HUES6 (cell line): ENCODE measurements around the gene SMARCC2.

ENCODE experiments used
- H3K27ac ChIP-seq: 2 replicates; pipeline ENCODE4 v1.7.0; 2013; ENCODE audit warnings: low read depth, mild to moderate bottlenecking, low read length, inconsistent platforms
- H3K27me3 ChIP-seq: 2 replicates; pipeline ENCODE4 v1.6.1; 2013; ENCODE audit warnings: low read length; ENCODE audit not compliant: control insufficient read depth, insufficient read depth
- H3K36me3 ChIP-seq: 2 replicates; pipeline ENCODE4 v1.6.1; 2013; ENCODE audit warnings: low read length; ENCODE audit not compliant: control insufficient read depth, insufficient read depth
- H3K4me1 ChIP-seq: 2 replicates; pipeline ENCODE4 v1.6.1; 2013; ENCODE audit warnings: low read length; ENCODE audit not compliant: control insufficient read depth, insufficient read depth
- H3K4me3 ChIP-seq: 2 replicates; pipeline ENCODE4 v1.5.1; 2013; ENCODE audit warnings: low read depth, low read length
- H3K9ac ChIP-seq: one replicate; pipeline ENCODE4 v1.6.1; 2013; ENCODE audit warnings: mild to moderate bottlenecking, low read length
- H3K9me3 ChIP-seq: 2 replicates; pipeline ENCODE4 v1.6.1; 2013; ENCODE audit warnings: low read depth, low read length; ENCODE audit not compliant: control insufficient read depth, insufficient read depth

The SMARCC2 gene

GRCh38 chr12:56192582-56192981 is 3.3 kb upstream of the SMARCC2 start:
- H3K27me3 ChIP-seq: no peaks in the 10 kb centered on the region
- H3K9me3 ChIP-seq: no peaks in the 10 kb centered on the region
- no peak overlapping the region for H3K27ac ChIP-seq
- H3K4me3 ChIP-seq: no peak overlapping the region
- no peak overlapping the region for H3K9ac ChIP-seq
- peaks cover 20% of the 10 kb centered on the region for H3K4me1 ChIP-seq
- peaks cover 8% of the 10 kb centered on the region; the same call in 1 of the 2 replicates for H3K36me3 ChIP-seq

GRCh38 chr12:56190695-56191155 is 1.4 kb upstream of the SMARCC2 start:
- Histone ChIP-seq H3K27ac (no peak overlapping the region), H3K27me3 (no peaks in the 10 kb centered on the region), H3K9ac (peak overlapping the region; percentile 34), H3K9me3 (no peaks in the 10 kb centered on the region), H3K4me1 (peaks cover 17% of the 10 kb centered on the region), H3K4me3 (peak overlapping the region; percentile 90), H3K36me3 (peaks cover 19% of the 10 kb centered on the region)

- Histone ChIP-seq H3K27ac (peak overlapping the region; percentile 48; the same call in 1 of the 2 replicates), H3K9me3 (no peaks in the 10 kb centered on the region), H3K9ac (peak overlapping the region; percentile 88), H3K4me3 (peak overlapping the region; percentile 90), H3K36me3 (peaks cover 25% of the 10 kb centered on the region), H3K4me1 (peaks cover 17% of the 10 kb centered on the region), H3K27me3 (no peaks in the 10 kb centered on the region)
Observed at GRCh38 chr12:56189918-56190694, 823 bp upstream of the SMARCC2 start.

- Histone ChIP-seq H3K9me3 (no peaks in the 10 kb centered on the region), H3K27me3 (no peaks in the 10 kb centered on the region), H3K4me3 (peak overlapping the region; percentile 90), H3K36me3 (peaks cover 38% of the 10 kb centered on the region), H3K9ac (peak overlapping the region; percentile 88), H3K27ac (peak overlapping the region; percentile 80), H3K4me1 (peaks cover 17% of the 10 kb centered on the region)
Observed at GRCh38 chr12:56188778-56189098, 545 bp downstream of the SMARCC2 start.

GRCh38 chr12:56188131-56188777 is 1.0 kb downstream of the SMARCC2 start:
- peaks cover 17% of the 10 kb centered on the region for H3K4me1 ChIP-seq
- H3K9ac ChIP-seq: peak overlapping the region; percentile 88
- peak overlapping the region; percentile 90 for H3K4me3 ChIP-seq
- peaks cover 43% of the 10 kb centered on the region for H3K36me3 ChIP-seq
- no peaks in the 10 kb centered on the region for H3K27me3 ChIP-seq
- no peaks in the 10 kb centered on the region for H3K9me3 ChIP-seq
- peak overlapping the region; percentile 80 for H3K27ac ChIP-seq

- H3K27ac ChIP-seq: no peak overlapping the region
- H3K36me3 ChIP-seq: peaks cover 54% of the 10 kb centered on the region
- H3K27me3 ChIP-seq: no peaks in the 10 kb centered on the region
- H3K4me3 ChIP-seq: no peak overlapping the region
- no peak overlapping the region for H3K9ac ChIP-seq
- H3K9me3 ChIP-seq: no peaks in the 10 kb centered on the region
- peaks cover 17% of the 10 kb centered on the region for H3K4me1 ChIP-seq
Observed at GRCh38 chr12:56186957-56187356, 2.3 kb downstream of the SMARCC2 start.

GRCh38 chr12:56178347-56178746 is 10.9 kb downstream of the SMARCC2 start:
- Histone ChIP-seq H3K27me3 (no peaks in the 10 kb centered on the region), H3K4me3 (no peak overlapping the region), H3K9ac (no peak overlapping the region), H3K9me3 (no peaks in the 10 kb centered on the region), H3K4me1 (no peaks in the 10 kb centered on the region), H3K27ac (no peak overlapping the region), H3K36me3 (peaks cover 82% of the 10 kb centered on the region)

GRCh38 chr12:56172839-56173238 is 16.4 kb downstream of the SMARCC2 start:
- Histone ChIP-seq H3K36me3 (peaks cover 92% of the 10 kb centered on the region), H3K4me1 (no peaks in the 10 kb centered on the region), H3K4me3 (no peak overlapping the region), H3K9ac (no peak overlapping the region), H3K9me3 (no peaks in the 10 kb centered on the region), H3K27ac (no peak overlapping the region), H3K27me3 (no peaks in the 10 kb centered on the region)

GRCh38 chr12:56169229-56169759 is 20.0 kb downstream of the SMARCC2 start:
- Histone ChIP-seq H3K4me1 (no peaks in the 10 kb centered on the region), H3K36me3 (peaks cover 96% of the 10 kb centered on the region), H3K27me3 (no peaks in the 10 kb centered on the region), H3K4me3 (no peak overlapping the region), H3K9me3 (no peaks in the 10 kb centered on the region), H3K9ac (no peak overlapping the region), H3K27ac (no peak overlapping the region)

GRCh38 chr12:56165369-56165768 is 23.9 kb downstream of the SMARCC2 start:
- H3K36me3 ChIP-seq: peaks cover 96% of the 10 kb centered on the region
- no peak overlapping the region for H3K4me3 ChIP-seq
- no peak overlapping the region for H3K9ac ChIP-seq
- H3K27me3 ChIP-seq: no peaks in the 10 kb centered on the region
- no peak overlapping the region for H3K27ac ChIP-seq
- H3K9me3 ChIP-seq: no peaks in the 10 kb centered on the region
- H3K4me1 ChIP-seq: peaks cover 22% of the 10 kb centered on the region

GRCh38 chr12:56164345-56164729 is 24.9 kb downstream of the SMARCC2 start:
- Histone ChIP-seq H3K9ac (no peak overlapping the region), H3K27me3 (no peaks in the 10 kb centered on the region), H3K4me1 (peaks cover 33% of the 10 kb centered on the region), H3K27ac (no peak overlapping the region), H3K9me3 (no peaks in the 10 kb centered on the region), H3K36me3 (peaks cover 96% of the 10 kb centered on the region), H3K4me3 (no peak overlapping the region)
